Thyroid gland (tissue), 4 donors: Measurements from ENCODE around the gene CFHR5.

ENCODE experiments used
- POLR2A ChIP-seq, 2 donors: fragments of 450-650 bp; IDR thresholded peaks; one replicate each; pipeline ENCODE4 v1.6.1; 2017; ENCODE audit warnings: antibody characterized with exemption in 2 of 2, mild to moderate bottlenecking in 2 of 2, moderate library complexity in 1 of 2
- TF ChIP-seq, protein P1 (sequence below), 6 experiments: fragments of 200-600 bp in 3 of 6; fragments of 450-650 bp in 3 of 6; sonication (generic) in 3 of 6; IDR thresholded peaks; one replicate each; pipeline ENCODE4 v1.5.1; 2016 to 2019; ENCODE audit warnings: antibody characterized with exemption in 6 of 6, mild to moderate bottlenecking in 2 of 6, inconsistent platforms in 1 of 6, moderate library complexity in 1 of 6

DNA sequence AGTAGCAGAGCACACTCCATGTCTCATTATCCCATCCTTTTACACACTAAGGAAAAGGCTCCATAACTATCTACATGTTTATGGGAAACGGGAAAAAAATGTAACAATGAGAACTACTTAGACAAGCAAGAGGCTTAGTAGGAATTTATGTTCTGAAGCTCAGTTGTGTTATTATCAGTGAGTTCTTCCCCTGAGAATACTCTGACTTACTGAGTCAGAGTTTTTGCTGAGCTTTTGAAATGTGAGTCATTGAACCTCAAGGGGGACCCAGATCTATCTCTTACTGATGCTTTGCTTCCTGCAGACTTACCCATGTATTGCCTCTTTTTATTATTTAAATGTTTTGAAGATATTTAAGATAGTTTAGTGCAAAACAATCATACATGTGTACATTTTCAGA lies 20.1 kb downstream of the CFHR5 start:
- TF ChIP-seq, protein P1, sequence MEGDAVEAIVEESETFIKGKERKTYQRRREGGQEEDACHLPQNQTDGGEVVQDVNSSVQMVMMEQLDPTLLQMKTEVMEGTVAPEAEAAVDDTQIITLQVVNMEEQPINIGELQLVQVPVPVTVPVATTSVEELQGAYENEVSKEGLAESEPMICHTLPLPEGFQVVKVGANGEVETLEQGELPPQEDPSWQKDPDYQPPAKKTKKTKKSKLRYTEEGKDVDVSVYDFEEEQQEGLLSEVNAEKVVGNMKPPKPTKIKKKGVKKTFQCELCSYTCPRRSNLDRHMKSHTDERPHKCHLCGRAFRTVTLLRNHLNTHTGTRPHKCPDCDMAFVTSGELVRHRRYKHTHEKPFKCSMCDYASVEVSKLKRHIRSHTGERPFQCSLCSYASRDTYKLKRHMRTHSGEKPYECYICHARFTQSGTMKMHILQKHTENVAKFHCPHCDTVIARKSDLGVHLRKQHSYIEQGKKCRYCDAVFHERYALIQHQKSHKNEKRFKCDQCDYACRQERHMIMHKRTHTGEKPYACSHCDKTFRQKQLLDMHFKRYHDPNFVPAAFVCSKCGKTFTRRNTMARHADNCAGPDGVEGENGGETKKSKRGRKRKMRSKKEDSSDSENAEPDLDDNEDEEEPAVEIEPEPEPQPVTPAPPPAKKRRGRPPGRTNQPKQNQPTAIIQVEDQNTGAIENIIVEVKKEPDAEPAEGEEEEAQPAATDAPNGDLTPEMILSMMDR (IDR thresholded peaks at IDR 0.05), result no peak
- no peak for TF ChIP-seq POLR2A (IDR thresholded peaks at IDR 0.05)
